NCI-H1694 treated with DMSO at 0.1 percent for 48 hours (cell line): ENCODE results near the gene C5orf15.
A peak's percentile ranks its signal among the peaks of the same experiment; 100 is the strongest.

ENCODE experiments used
- DNase-seq: peaks from one replicate; lab custom pipeline; 2025; lab: John Stamatoyannopoulos, UW

C5orf15 gene

DNA sequence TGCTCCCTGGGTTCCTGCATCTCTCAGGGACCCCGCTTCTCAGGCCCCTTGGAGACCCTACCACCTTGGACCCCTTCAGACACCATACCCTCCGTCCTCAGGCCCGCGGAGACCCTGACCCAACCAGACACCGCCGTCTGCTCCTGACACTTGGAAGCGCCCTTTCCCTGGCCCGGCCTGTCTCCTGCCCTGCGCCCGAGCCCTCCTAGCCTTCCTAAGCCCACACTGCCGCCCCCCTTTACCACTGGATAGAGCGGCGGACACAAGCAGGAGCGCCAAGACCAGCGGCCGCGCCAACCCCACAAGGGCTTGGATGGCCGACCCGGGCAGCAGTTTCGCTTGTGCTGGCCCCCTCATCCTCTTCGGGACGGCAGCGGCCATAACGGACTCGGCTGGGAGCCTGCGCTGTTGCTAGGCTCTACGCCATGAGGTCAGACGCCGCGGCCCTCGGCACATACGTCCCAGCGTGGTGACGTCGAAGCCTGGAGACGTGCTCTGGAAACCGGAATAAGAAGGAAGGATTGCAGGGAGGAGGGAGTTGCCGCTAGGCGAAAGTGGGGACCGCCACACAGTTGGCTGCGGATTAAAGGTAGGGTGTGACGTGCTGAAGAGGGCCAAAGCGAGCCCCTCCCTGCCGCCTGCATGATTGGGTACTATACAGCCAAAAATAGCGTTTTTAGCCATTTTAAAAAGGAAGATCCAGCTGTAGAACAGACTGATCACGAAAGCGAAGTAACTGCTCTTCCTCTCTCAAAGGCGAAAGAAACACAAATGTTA is at the start of gene C5orf15:
Gene C5orf15, minus strand, starts transcription at position 422 of the 777 bp plus-strand sequence. Its CDS starts 41 bp downstream, at position 381.
- DNase-seq, result peak; percentile 92

DNA sequence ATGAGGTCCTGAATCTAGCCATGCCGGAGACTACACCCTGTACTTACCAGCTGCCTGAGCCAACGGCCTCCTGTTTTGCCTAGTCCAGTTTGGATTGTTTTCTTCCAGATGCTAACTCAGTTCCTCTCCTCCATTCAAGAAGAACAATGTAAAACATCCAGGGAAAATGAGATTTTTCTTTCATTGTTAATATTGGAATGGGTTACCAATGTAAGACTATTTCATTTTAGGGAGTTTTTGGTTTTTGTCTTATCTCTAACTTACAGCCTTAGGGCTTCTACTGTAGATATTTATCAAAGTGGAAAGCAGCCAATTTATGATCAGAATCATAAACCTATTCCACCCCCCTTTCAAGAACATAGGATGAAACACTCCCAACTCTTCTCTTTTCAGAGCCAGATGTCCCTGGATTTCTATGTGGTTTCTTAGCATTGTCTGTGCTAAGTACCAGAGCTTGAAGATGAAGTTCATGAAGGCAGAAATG is 39.9 kb upstream of the C5orf15 start:
- no peak for DNase-seq

DNA sequence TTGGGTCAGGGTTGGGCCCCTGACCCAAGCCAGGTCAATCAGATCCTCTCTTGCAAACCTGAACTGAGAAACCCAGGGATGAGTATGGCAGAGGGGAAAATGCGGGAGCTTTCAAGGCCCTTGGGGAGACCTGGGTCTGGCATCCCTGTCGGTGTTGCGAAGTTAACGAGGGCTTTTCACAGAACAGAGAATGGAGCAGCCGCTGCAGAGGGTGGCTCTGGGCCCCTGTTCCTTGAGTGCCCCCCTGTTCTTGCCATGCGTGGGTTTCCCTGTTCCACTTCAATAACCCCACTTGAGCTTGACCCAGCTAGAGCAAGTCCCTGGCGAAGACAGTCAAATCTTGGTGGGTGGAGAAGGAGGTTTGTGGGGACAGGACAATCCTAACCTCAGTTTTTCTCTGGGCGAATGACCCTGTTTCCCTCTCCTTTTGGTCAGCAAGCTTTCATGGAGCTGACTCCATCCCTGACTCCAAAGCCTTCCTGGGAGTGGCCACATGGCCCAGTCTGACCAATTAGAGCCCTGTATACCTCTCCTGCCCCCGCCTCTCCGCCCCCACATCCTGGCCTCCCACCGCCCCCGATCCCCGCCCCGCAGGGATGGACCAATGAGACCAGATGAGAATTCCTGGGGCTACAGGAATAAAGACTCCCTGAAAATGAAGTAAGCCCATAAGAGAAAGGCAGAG is 39.3 kb upstream of the C5orf15 start:
- DNase-seq, result no peak

DNA sequence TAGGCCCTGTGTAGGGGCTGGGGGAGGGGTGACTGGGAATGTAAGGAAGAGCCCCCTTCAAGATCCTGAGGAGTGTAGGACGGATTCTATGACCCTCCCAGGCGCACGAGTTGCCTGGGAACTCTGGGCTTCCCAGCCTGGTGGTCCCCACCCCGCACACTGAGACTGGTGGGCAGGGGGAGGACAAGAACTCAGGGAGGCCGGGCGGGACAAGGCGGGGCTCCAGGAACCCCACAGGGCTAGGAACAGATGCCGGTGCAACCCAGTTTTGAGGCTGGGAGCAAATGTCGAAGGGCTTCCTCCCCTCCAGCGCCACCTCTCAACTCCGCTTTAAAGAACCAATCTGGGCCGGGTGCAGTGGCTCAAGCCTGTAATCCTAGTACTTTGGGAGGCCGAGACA is 37.7 kb upstream of the C5orf15 start:
- DNase-seq, result no peak

GRCh38 chr5:134005417-134006061 is 37.1 kb upstream of the C5orf15 start:
- no peak for DNase-seq

GRCh38 chr5:134004626-134005416 is 36.4 kb upstream of the C5orf15 start, which contains the start of gene VDAC1:
Gene VDAC1 (minus strand): TSS chr5:134004975. CDS start chr5:133993012, 11,963 bp downstream.
- DNase-seq, result peak; percentile 39

- DNase-seq, result no peak
Measured at GRCh38 chr5:134003817-134004625, 35.6 kb upstream of the C5orf15 start.

- no peak for DNase-seq
Measured at GRCh38 chr5:134003064-134003816, 34.8 kb upstream of the C5orf15 start.

DNA sequence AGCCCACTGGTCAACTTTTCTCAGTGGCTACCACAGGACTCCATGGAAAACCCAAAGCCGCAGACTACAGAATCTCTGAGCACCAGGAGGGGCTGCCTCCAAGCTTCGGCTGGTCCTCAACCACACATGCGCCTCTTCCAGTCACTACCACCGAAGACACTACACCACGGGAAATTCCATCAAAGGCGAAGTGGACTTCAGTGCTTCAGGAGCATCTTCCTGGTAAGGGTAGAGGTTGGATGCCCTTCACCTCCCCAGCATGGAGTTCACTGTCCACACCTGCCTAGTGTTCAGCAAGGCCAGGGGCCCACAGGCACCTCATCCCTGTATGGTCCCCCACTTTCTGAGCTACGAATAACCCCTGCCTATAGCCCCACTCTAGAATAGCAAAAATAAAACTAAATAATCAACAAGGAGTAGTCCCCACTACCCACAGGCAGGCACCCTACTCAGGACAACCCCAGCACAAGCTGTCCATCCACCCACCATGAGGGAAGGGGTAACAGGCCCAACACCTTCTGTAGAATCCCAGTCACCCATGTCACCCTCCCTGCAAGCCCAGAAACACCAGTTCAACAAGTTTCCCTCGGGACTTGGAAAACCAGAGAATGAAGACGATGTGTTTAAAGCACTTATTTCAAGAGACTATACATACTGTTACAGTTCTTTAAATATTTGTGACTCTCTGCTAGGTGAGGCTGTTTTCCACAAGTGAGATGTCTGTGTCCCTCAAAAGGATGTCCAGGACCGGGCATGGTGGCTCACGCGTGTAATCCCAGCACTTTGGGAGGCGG is 33.7 kb upstream of the C5orf15 start:
- DNase-seq, result no peak

- no peak for DNase-seq
Measured at GRCh38 chr5:134000696-134001453, 32.5 kb upstream of the C5orf15 start.

GRCh38 chr5:134000091-134000511 is 31.7 kb upstream of the C5orf15 start:
- no peak for DNase-seq

- DNase-seq, result no peak
Measured at GRCh38 chr5:133998807-133999206, 30.4 kb upstream of the C5orf15 start.

- no peak for DNase-seq
Measured at GRCh38 chr5:133998042-133998441, 29.6 kb upstream of the C5orf15 start.

GRCh38 chr5:133996683-133997252 is 28.3 kb upstream of the C5orf15 start:
- no peak for DNase-seq

- DNase-seq, result no peak
Measured at GRCh38 chr5:133995883-133996563, 27.6 kb upstream of the C5orf15 start.

GRCh38 chr5:133995341-133995740 is 26.9 kb upstream of the C5orf15 start:
- no peak for DNase-seq

GRCh38 chr5:133994990-133995333 is 26.5 kb upstream of the C5orf15 start:
- DNase-seq, result no peak
